Activated CD4-positive, alpha-beta T cell treated with anti-CD3 and anti-CD28 coated beads for 1 hour (primary cell): Measurements from ENCODE around the gene RGL1.

Source experiments
- DNase-seq: peaks from one replicate; pipeline ENCODE4 v3.0.0-alpha.2; 2020

Gene RGL1

DNA sequence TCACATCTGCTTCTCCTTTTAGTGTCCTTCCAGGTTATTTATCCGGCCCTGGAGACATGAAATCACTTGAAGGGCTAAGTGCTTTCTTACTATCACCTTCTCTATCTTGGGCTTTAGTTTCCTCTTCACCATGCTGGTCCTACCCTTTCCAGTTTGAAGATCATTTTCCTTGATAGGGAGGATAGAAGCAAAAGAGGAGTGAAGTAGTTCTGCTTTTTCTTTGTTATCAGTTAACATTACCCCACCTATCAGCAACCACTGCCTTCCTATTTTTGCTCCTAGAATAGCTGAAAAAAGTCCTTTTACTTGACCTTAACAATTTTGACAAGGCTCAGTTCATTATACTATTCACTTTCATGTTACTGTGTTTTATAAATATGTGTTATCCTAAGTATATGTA is 19.4 kb downstream of the RGL1 start:
- no peak for DNase-seq

GRCh38 chr1:183827801-183828200 is 22.9 kb downstream of the RGL1 start:
- DNase-seq: no peak

DNA sequence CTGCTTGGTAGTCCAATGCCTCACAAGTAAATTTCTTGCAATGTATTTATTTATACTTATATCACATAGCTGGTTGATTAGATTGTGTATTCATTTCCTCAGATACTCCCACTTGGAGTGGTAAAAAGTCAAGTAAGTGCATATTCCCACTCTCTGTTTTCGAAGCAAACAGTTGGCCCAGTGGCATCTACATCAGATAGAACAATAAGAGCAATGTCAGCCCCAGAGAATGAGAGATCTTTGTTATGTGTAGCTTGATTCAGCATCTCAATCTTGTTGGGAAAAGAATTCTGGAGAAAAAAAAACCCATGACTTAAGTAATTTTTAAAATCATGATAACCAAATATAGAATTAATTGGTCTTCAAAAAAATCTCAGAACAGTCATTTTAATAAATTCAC is 25.5 kb downstream of the RGL1 start:
- DNase-seq: no peak

DNA sequence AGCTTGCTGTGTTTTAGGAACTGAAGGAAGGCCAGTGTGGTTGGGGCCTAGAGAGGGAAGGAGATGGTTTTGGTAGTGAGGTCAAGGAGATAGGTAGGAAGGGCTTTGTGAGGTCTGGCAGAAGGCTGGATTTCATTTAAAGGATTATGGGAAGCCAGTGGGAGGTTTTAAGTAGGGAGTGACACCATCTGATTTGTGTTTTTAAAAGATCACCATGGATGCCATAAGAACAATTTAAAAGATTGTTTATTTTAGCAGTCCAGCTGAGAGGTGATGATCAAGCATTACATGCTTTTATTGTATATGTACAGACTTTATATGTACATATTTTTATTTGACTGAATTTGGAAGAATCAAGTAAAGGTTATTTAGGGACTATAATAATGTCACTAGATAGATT is 26.4 kb downstream of the RGL1 start:
- no peak for DNase-seq

- DNase-seq: no peak
These were observed 27.5 kb downstream of the RGL1 start for GRCh38 chr1:183832459-183832858.

DNA sequence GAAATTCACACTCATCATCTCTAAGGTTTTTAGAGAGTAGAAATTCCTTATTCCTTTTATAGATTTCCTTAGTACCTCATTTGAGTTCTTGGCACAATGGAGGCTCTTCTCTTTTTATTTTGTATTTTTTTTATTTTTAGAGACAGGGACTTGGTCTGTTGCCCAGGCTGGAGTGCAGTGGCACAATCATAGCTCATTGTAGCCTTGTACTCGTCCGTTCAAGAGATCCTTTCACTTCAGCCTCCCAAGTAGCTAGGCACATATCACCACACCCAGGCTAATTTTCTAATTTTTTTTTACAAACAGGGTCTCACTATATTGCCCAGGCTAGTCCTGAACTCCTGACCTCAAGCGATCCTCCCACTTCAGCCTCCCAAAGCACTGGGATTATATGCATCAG is 29.6 kb downstream of the RGL1 start:
- DNase-seq: no peak

DNA sequence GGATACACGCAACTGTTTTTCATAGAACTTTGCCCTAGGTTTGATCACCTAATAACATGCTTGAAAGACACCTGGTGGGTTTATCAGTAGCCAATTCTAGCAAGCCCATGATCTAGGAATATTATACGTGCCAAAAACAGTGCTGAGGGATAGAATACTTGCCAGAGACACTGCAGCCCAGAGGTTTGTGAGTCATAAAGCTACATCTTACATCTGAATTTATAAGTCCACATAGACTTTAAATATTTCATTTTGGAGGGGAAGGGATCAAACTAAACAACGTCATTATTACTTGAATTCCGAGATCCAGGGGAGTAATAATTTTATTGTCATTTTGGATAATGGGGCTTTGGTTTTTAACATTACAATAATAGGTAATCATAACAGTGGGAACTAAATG is 31.7 kb downstream of the RGL1 start:
- no peak for DNase-seq

DNA sequence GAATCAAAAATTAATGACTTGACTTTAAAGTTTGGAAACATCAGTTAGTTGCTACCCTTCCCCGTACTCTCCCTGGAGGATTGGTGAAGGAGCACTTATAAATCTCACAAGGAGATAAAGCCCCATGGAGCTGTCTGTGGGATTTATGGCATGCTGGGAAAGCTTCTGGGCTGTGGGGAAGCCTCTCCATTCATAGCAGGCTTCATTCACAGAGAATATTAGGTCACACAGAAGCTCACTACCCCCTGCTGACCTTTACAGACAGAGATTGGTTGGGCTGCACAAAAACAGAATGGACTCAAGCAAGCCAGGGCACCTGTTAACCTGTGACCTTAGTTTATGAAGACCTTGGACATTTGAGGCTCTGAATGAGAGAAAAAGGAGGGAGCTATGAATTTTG is 32.1 kb downstream of the RGL1 start:
- DNase-seq: no peak

DNA sequence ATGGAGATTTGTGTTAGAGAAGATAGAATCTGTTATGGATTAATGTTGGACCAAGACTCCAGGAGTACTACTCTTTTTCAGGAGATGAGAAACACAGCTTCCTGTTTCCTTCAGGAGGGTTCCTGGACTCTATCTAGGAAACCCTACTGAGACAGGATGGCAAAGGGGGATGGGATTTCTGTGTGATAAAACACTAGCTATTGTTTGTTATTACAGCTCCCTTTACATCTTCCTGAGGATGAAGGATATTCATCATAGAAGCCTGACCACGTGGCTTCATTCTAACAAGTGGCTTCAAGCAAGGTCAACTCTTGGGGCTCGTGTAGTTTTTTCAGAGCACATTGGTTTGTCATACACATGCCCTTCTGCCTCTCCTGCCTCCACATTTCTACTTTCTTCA is 33.3 kb downstream of the RGL1 start:
- no peak for DNase-seq

DNA sequence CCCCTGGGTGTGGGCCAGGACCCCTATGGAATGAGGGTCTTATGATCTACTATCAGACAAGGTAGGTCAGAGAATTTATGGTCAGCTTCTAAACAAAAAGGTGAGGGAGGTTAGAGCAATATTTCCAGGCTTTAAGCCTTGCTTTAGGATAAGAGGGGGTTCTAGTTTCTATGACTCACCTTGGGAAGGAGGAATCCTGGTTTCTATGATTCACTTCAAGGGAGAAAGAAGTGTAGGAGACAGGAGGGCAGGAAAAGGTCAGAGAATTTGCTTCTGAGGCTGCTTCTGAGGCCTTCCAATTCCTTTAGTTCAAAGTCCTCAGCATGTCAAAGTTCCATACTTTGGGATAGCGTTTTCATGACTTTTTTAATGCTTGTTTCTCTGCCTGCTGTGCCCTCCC is 35.2 kb downstream of the RGL1 start:
- DNase-seq: no peak

DNA sequence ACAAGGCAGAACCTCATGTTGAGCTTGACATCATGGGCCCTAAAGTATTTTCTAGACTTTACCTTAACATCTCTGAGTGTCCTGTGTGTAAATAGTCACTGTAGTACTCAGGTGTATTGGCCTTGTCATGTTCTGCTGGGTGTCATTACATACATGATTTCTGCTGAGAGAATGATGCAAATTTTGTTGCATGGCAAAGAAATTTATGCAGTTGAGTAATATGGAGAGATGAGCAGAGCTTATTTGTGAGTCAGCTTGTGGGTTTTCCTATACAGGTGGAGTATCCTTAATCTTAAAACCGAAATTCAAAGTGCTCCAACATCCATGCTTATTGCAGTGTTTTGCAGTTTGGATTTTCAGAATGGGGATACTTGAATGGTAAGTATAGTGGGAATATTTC is 36.6 kb downstream of the RGL1 start:
- DNase-seq: no peak

- DNase-seq: no peak
These were observed 37.3 kb downstream of the RGL1 start for GRCh38 chr1:183841950-183842794.

DNA sequence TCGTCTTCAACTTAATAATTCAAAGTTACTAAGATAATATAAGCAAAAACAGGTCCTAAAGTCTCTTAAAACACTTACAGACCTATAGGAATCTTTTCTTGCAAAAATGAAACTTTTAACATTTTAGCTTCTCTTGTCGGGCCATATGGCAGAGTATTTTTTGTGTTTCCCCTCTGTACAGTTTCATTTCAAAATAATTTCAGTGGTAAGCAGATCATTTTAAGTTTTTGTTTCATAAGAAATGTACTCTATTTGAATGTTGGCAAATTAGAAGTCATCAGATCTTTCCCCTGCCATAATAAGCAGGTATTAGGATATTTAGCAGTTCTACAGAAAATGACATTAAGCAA is 37.9 kb downstream of the RGL1 start:
- no peak for DNase-seq

- no peak for DNase-seq
These were observed 39.9 kb downstream of the RGL1 start for GRCh38 chr1:183844806-183845205.

GRCh38 chr1:183845681-183846080 is 40.8 kb downstream of the RGL1 start:
- DNase-seq: no peak

DNA sequence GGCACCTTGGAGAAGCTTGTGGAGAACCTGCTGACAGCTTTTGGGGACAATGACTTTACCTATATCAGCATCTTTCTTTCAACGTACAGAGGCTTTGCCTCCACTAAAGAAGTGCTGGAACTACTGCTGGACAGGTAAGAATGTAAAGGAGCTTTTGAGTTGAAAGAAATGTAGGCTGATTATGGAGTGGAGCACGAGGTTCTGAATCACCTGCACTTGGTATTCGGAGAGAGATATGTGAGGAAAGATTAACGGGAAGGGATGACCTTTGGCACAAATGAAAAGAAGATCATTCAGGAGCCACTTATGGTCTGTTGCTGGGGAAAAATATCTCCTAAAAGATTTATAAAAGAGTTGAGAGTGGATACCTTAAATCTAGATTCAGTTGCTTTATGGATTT is 42.7 kb downstream of the RGL1 start:
- no peak for DNase-seq

DNA sequence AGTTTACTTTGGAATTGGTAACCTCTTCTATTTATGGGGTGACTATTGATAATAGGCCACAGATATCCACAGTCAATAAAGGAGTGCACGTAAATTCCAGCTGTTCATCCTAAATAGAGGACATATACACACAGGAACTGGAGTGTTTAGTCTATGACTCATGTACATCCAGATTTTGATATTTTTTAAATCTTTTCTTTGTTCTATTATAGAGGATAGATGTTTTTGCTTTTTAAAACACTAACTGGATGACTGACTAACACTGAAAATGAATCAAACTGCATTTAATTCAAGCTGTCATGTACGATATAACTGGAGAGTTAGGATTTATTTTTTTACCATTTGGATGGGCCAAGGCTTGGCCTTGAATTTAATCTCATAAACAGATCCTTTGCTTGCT is 45.9 kb downstream of the RGL1 start:
- DNase-seq: no peak

DNA sequence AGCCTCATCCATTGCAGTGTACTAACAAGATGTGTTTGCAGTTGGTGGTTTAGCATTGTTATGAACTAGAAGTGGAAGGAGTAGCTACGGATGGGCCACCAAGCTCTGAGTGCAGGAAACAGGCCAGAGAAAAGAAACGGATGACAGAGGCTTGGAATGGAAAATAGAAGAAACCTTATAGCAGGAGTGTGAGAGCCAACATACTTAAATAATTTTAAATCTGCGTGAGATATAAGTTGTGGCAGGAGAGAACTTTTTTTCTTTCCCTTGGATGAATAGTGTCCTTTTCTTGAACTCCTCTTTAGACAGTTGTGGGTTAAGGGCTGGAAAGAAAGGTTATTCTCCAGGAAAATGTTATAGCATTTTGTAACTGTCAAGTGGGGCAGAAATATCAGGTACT is 54.2 kb downstream of the RGL1 start:
- no peak for DNase-seq

- no peak for DNase-seq
These were observed 54.9 kb downstream of the RGL1 start for GRCh38 chr1:183859831-183860230.

- no peak for DNase-seq
These were observed 58.0 kb downstream of the RGL1 start for GRCh38 chr1:183862967-183863366.

- no peak for DNase-seq
These were observed 58.9 kb downstream of the RGL1 start for GRCh38 chr1:183863852-183864251.

DNA sequence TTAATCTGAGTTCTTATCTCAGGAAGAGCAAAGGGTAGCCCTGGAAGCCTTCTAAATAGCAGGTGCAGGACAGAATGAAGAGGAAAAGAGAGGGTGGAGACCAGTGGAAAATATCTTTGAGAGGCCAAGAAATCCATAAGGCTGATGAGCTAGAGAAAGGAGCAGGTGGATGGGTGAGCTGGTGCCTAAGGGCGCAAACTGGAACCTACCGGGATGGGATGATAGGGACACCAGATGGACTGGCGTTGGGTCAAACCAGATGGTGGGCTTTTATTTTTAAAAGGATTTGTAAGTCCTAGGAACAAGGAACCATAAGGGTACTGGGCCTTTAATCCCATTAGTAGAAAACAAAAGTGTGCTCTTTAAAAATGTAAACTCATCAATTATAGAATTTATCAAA is 59.7 kb downstream of the RGL1 start:
- DNase-seq: no peak

- DNase-seq: no peak
These were observed 64.3 kb downstream of the RGL1 start for GRCh38 chr1:183869230-183869629.

DNA sequence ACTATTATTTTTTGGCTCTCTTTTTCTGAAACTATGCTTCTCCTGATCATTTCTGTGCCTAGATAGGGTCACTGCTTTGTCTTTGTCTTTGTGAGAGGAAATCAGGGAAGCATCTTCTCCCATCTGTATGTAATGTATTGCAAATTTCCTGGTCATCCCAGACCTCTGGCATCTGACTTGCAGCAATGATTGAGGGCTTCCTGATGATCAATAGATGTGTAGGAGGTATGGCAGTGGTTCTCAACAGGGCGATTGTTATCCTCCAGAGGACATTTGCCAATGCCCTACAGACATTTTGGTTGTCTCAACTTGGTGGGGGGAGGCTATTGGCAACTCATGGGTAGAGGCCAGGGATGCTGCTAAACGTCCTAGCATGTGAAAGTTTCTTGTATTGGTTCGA is 64.7 kb downstream of the RGL1 start:
- DNase-seq: no peak

DNA sequence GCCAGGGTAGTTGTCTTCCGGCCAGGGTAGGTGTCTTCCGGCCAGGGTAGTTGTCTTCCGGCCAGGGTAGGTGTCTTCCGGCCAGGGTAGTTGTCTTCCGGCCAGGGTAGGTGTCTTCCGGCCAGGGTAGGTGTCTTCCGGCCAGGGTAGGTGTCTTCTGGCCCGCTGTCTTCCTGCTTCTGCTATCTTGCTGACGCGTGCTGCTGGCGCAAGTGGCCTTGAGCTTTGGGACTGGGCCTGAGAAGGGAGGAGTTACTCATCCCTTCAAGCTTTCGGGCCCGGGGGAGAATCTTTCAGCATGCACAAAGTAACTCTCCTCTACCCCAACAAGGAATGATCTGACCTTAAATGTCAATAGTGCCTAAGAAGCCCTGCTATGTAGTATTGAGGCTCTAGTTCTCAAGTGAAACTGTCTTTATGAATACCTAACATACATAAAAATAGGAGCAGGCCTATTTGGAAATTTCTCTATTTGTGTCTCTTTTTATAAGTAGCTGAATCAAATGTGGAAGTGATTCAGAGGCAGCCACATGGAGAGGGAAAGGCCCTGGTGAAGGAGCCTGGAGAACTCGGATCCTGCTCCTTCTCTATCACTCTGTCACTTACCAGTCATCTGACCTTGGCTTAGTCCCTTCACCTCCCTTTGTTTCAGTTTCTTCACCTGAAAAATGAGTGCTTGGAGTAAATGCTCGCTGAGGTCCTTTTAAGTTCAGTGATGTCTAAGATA is 65.6 kb downstream of the RGL1 start:
- no peak for DNase-seq
